Measurements from ENCODE around the gene CMTM4.

DNA sequence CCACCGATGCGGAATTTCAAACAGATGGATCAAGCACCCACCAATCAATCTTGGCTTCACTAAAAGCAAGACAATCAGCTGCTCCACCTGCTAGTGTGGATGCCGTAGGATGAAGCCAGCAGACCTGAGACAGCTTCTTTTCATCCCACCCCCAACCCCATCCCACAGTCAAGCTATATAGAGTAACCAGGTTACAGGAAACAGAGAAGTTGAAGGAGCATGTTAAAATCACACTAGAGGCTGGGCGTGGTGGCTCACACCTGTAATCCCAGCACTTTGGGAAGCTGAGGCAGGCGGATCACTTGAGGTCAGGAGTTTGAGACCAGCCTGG is 37.7 kb downstream of the CMTM4 start:
- TF ChIP-seq EP300 (IDR thresholded peaks at IDR 0.05; ENCODE audit: borderline replicate concordance) = no peak
- TF ChIP-seq, protein P1, sequence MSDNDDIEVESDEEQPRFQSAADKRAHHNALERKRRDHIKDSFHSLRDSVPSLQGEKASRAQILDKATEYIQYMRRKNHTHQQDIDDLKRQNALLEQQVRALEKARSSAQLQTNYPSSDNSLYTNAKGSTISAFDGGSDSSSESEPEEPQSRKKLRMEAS (IDR thresholded peaks at IDR 0.05) = no peak
- TF ChIP-seq TAF1 (IDR thresholded peaks at IDR 0.05; ENCODE audit: low read depth) = no peak

All from Ishikawa (cell line).